SK-N-MC (cell line): ENCODE data around the gene GP1BA.

ENCODE experiments used
- DNase-seq: peaks from one replicate; pipeline ENCODE4 v3.0.0-alpha.2; 2011; ENCODE audit warnings: low read depth, low spot score
- H3K27ac ChIP-seq: fragments of 200-600 bp; sonication (generic); 2 replicates; pipeline ENCODE4 v1.5.1; 2016; ENCODE audit warnings: mixed run types
- H3K36me3 ChIP-seq: fragments of 200-600 bp; sonication (generic); 2 replicates; pipeline ENCODE4 v1.6.1; 2017; ENCODE audit warnings: antibody characterized with exemption, low read length, mixed read lengths; ENCODE audit not compliant: insufficient read depth
- H3K4me3 ChIP-seq: fragments of 200-600 bp; sonication (generic); 2 replicates; pipeline ENCODE4 v1.5.1; 2016
- H3K9ac ChIP-seq: fragments of 200-600 bp; sonication (generic); 2 replicates; pipeline ENCODE4 v1.8.0; 2017; ENCODE audit warnings: mixed run types, mixed read lengths; ENCODE audit not compliant: insufficient read length
- H3K9me3 ChIP-seq: fragments of 200-600 bp; sonication (generic); 2 replicates; pipeline ENCODE4 v1.6.1; 2017; ENCODE audit warnings: low read depth, mild to moderate bottlenecking, antibody characterized with exemption, low read length, moderate library complexity, mixed read lengths
- EZH2 ChIP-seq: fragments of 200-600 bp; sonication (generic); IDR thresholded peaks from one replicate; pipeline ENCODE4 v1.6.1; 2017; ENCODE audit warnings: antibody characterized with exemption
- FOXP2 ChIP-seq: optimal IDR thresholded peaks from 2 replicates; pipeline ENCODE3; 2011; ENCODE audit warnings: mild to moderate bottlenecking, moderate library complexity; ENCODE audit not compliant: insufficient read depth; ENCODE audit errors: extremely low read length, control extremely low read depth
- POLR2AphosphoS5 ChIP-seq: IDR thresholded peaks from 2 replicates; pipeline ENCODE4 v1.6.1; 2012; ENCODE audit warnings: mild to moderate bottlenecking, low read depth, low read length, borderline replicate concordance

The GP1BA gene

GRCh38 chr17:4948931-4949320, 16.8 kb downstream of the GP1BA start:
- peak overlapping the region; percentile 97 for H3K27ac ChIP-seq
- TF ChIP-seq POLR2AphosphoS5, result no peak
- no peak for TF ChIP-seq EZH2
- peaks cover 33% of the 10 kb centered on the region for H3K36me3 ChIP-seq
- H3K9ac ChIP-seq, result peak overlapping the region; percentile 81
- no peaks in the 10 kb centered on the region for H3K9me3 ChIP-seq
- peak overlapping the region; percentile 83 for H3K4me3 ChIP-seq
- DNase-seq, result no peak

DNA sequence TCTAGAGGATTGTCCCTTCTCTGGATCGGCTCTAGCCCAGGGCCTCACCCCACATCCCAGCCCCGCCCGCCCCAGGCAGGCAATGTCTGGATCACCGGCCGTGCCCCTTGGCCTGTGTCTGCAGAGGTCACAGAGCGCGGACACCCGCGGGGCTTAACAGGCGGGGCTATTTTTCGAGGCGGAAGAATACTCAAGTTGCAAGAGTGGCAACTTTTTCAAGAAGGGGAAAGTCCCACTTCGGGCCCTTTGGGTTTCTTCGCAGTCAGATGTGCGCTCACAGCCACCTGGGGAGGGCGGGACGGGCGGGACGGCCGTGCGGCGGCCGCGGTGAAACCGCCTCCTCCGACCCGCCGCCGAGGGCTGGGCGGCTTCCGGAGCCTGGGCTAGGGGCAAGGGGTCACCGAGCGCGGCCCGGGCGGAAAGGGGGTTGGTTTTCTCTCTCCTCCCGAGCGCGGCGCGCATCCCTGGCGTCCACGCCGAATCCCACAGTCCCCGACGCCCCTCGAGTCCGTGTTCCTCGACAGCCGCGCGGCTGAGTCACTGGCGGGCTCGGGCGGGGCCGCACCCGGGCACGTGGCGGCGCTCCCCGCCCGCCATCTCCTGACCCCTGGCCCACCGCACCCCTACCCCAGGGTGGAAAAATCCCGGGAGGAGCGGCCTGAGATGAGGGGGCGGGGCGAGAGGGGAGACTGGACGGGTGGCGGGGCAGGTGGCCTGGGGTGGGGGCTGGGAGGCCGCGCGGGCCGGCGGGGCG, 17.4 kb downstream of the GP1BA start:
- Histone ChIP-seq H3K9me3 (no peaks in the 10 kb centered on the region), H3K9ac (peak overlapping the region; percentile 81), H3K27ac (peak overlapping the region; percentile 97), H3K4me3 (peak overlapping the region; percentile 83), H3K36me3 (peaks cover 27% of the 10 kb centered on the region)
- no peak; the same call in 1 of the 2 replicates for TF ChIP-seq POLR2AphosphoS5
- no peak for TF ChIP-seq EZH2
- no peak for TF ChIP-seq FOXP2
- no peak for DNase-seq

DNA sequence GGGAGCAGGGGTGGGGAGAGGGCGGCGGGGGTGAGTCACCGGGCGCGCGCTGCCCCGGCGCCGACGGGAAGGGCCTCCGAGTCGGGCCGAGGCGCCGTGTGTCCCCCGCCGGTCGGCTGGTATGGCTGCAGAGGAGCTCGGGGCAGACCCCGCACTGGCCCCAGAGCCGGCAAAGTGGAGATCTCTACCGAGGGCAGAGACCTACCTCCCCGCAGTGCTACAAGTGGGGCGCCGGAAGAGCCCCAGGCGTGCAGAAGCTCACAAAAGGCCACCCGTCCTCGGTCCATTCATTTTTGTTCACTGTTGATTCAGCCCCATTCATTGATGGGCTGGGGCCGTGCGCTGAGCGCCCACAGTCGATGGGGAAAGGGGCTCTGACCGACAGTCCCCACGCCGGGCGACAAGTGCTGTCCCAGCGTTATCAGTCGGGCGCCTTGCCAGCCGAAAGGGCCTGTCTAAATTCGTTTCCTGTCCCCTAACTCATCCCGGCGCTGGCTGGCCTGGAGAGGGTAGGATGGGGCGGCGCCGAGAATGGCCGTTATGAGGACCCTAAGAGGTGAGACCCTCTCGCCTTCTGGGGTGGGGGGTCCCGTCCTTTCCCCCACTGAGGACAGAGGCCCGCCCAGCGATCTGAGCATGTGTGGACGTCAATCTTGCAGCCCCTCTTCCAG, 18.1 kb downstream of the GP1BA start:
- Histone ChIP-seq H3K36me3 (peaks cover 20% of the 10 kb centered on the region), H3K4me3 (no peak overlapping the region), H3K9ac (no peak overlapping the region), H3K9me3 (no peaks in the 10 kb centered on the region), H3K27ac (peak overlapping the region; percentile 64)
- TF ChIP-seq EZH2 (no peak), FOXP2 (no peak), POLR2AphosphoS5 (no peak)
- no peak for DNase-seq

DNA sequence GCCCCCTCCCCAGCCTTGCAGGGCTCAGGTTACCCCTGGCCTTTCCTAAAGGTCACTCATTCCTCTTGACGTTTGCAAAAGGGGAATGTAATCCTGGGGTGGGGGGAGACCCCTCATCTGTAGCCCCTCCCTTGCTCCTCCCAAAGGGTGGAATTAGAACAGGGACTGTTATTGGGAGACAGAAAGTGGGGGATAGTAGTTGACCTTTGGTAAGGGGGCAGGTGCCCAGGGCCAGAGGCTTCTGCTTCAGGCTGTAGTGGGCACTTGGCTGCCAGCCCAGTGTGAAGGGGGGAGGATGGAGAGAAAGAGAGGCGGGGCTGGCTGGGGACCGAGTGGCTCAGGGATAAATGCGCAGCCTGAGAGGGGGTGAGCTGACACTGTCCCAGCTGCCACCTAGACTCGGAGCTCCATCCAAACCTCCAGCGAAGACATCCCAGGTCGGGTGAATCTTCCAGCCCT, 18.7 kb downstream of the GP1BA start, which contains the start of gene ENO3:
TSS of gene ENO3 (plus strand) at position 374 of the 459 bp plus-strand sequence. CDS start 711 bp downstream, outside the sequence.
- Histone ChIP-seq H3K36me3 (peaks cover 14% of the 10 kb centered on the region), H3K4me3 (no peak within 1 kb of the TSS), H3K9me3 (no peaks in the 10 kb centered on the region), H3K9ac (no peak within 1 kb of the TSS), H3K27ac (peak within 1 kb of the TSS; percentile 64)
- no peak for TF ChIP-seq POLR2AphosphoS5
- no peak for TF ChIP-seq FOXP2
- no peak for TF ChIP-seq EZH2
- no peak for DNase-seq

GRCh38 chr17:4951486-4951885, 19.4 kb downstream of the GP1BA start:
- no peak for DNase-seq
- no peaks in the 10 kb centered on the region for H3K9me3 ChIP-seq
- peaks cover 7% of the 10 kb centered on the region for H3K36me3 ChIP-seq
- no peak overlapping the region for H3K27ac ChIP-seq
- no peak for TF ChIP-seq POLR2AphosphoS5
- TF ChIP-seq EZH2, result no peak
- no peak for TF ChIP-seq FOXP2
- H3K4me3 ChIP-seq, result no peak overlapping the region
- H3K9ac ChIP-seq, result no peak overlapping the region

- no peak for TF ChIP-seq POLR2AphosphoS5
- TF ChIP-seq FOXP2, result no peak
- TF ChIP-seq EZH2, result no peak
- Histone ChIP-seq H3K36me3 (no peaks in the 10 kb centered on the region), H3K9ac (no peak overlapping the region), H3K9me3 (no peaks in the 10 kb centered on the region), H3K27ac (0 out of 2 replicates have a peak overlapping the region, but pooled peaks have one; percentile 26), H3K4me3 (no peak overlapping the region)
- DNase-seq, result no peak
Measured at GRCh38 chr17:4953451-4953961, 21.4 kb downstream of the GP1BA start.

DNA sequence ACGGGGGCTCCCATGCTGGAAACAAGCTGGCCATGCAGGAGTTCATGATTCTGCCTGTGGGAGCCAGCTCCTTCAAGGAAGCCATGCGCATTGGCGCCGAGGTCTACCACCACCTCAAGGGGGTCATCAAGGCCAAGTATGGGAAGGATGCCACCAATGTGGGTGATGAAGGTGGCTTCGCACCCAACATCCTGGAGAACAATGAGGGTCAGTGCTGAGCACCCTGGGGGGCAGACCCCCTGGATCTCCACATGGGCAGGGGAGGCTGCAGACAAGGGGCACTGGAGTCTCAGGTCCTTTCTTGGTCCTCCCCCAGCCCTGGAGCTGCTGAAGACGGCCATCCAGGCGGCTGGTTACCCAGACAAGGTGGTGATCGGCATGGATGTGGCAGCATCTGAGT, 23.0 kb downstream of the GP1BA start:
- Histone ChIP-seq H3K9me3 (no peaks in the 10 kb centered on the region), H3K4me3 (no peak overlapping the region), H3K36me3 (peaks cover 9% of the 10 kb centered on the region; the same call in 1 of the 2 replicates), H3K27ac (no peak overlapping the region), H3K9ac (no peak overlapping the region)
- no peak for DNase-seq
- no peak for TF ChIP-seq EZH2
- TF ChIP-seq POLR2AphosphoS5, result no peak
- TF ChIP-seq FOXP2, result no peak

- H3K9ac ChIP-seq, result no peak overlapping the region
- no peak for DNase-seq
- no peak overlapping the region for H3K27ac ChIP-seq
- TF ChIP-seq EZH2 (no peak), FOXP2 (no peak), POLR2AphosphoS5 (no peak)
- H3K36me3 ChIP-seq, result peaks cover 12% of the 10 kb centered on the region; the same call in 1 of the 2 replicates
- H3K9me3 ChIP-seq, result no peaks in the 10 kb centered on the region
- H3K4me3 ChIP-seq, result no peak overlapping the region
Measured at GRCh38 chr17:4956493-4957061, 24.5 kb downstream of the GP1BA start.
